Endothelial cell of umbilical vein (primary cell): ENCODE data around the gene NSUN4. TPM values are rescaled to one million over a fixed set of nuclear protein-coding genes. Genes with fewer than 3 reads are reported as not detected.

Experiments
- BruUV-seq: library from RNA; stranded (reverse); fragments of 400-500 nt; replicated peaks from 2 replicates; lab custom pipeline; 2021; lab: Mats Ljungman, UMichigan
- CTCF ChIA-PET: fragments of 300-600, 350-600 bp; sonication (Branson Sonifier 250); formaldehyde crosslinking; loops from one replicate; lab custom pipeline; 2021; ENCODE audit warnings: antibody characterized with exemption, inconsistent platforms; lab: Charles Lee
- POLR2A ChIA-PET: fragments of 300-600, 350-600 bp; sonication (Branson Sonifier 250); formaldehyde crosslinking; loops from one replicate; lab custom pipeline; 2021; ENCODE audit warnings: antibody characterized with exemption, inconsistent platforms; lab: Charles Lee
- DNase-seq: peaks from one replicate; pipeline ENCODE4 v3.0.0-alpha.2; 2011; ENCODE audit warnings: low read depth, low spot score
- FAIRE-seq: peaks from 2 replicates; lab custom pipeline; 2011; peaks lifted over from hg19 to GRCh38; lab: Jason Lieb, UNC
- H2AFZ ChIP-seq: 2 replicates; pipeline ENCODE4 v1.6.0; 2012; ENCODE audit warnings: low read depth, low read length, control low read depth, inconsistent platforms
- H3K27ac ChIP-seq: 2 replicates; pipeline ENCODE4 v1.5.1; 2011; ENCODE audit warnings: low read depth, mild to moderate bottlenecking, control low read depth, low read length, moderate library complexity; ENCODE audit not compliant: insufficient read depth
- H3K27me3 ChIP-seq, 2 experiments: 2 replicates each; pipeline versions ENCODE4 v1.6.0 to v1.6.1; 2011; ENCODE audit warnings: low read length in 2 of 2, mixed read lengths in 1 of 2; ENCODE audit not compliant: control insufficient read depth in 2 of 2, insufficient read depth in 2 of 2
- H3K36me3 ChIP-seq, 2 experiments: 2 replicates in 1 of 2; 3 replicates in 1 of 2; pipeline ENCODE4 v1.5.1; 2011; ENCODE audit warnings: low read length in 2 of 2, mild to moderate bottlenecking in 1 of 2, moderate library complexity in 1 of 2; ENCODE audit not compliant: control insufficient read depth in 2 of 2, insufficient read depth in 2 of 2; ENCODE audit errors: extremely low read depth in 1 of 2
- H3K4me1 ChIP-seq: 3 replicates; pipeline ENCODE4 v1.5.1; 2011; ENCODE audit warnings: mild to moderate bottlenecking, low read length; ENCODE audit not compliant: control insufficient read depth, insufficient read depth; ENCODE audit errors: extremely low read depth
- H3K4me2 ChIP-seq: 2 replicates; pipeline ENCODE4 v1.6.1; 2011; ENCODE audit warnings: low read length, control low read depth, mixed read lengths; ENCODE audit not compliant: insufficient read depth
- H3K4me3 ChIP-seq, 3 experiments: fragments of 200-600 bp in 1 of 3; sonication (generic), shearing (Covaris generic) in 1 of 3; replicated peaks in 1 of 3; 2 replicates each; pipeline ENCODE4 v1.5.1; 2011 to 2016; ENCODE audit warnings: control low read depth in 3 of 3, low read length in 3 of 3, mild to moderate bottlenecking in 2 of 3, inconsistent platforms in 1 of 3, low read depth in 1 of 3, moderate library complexity in 1 of 3; ENCODE audit not compliant: insufficient read depth in 1 of 3
- H3K79me2 ChIP-seq: 2 replicates; pipeline ENCODE4 v1.6.0; 2012; ENCODE audit warnings: low read length, inconsistent platforms; ENCODE audit not compliant: control insufficient read depth, insufficient read depth
- H3K9ac ChIP-seq: replicated peaks from 2 replicates; pipeline ENCODE3; 2011; ENCODE audit warnings: low read length, control low read depth; ENCODE audit not compliant: insufficient read depth; ENCODE audit errors: extremely low read depth
- H3K9me1 ChIP-seq: replicated peaks from 3 replicates; pipeline ENCODE4 v1.6.0; 2011; ENCODE audit warnings: mild to moderate bottlenecking, low read length; ENCODE audit not compliant: control insufficient read depth, insufficient read depth; ENCODE audit errors: extremely low read depth
- H3K9me3 ChIP-seq: replicated peaks from 2 replicates; pipeline ENCODE4 v1.5.1; 2012; ENCODE audit warnings: low read length, inconsistent platforms; ENCODE audit not compliant: control insufficient read depth, insufficient read depth
- H4K20me1 ChIP-seq: replicated peaks from 2 replicates; pipeline ENCODE3; 2011; ENCODE audit warnings: mild to moderate bottlenecking, low read length; ENCODE audit not compliant: control insufficient read depth, insufficient read depth; ENCODE audit errors: extremely low read depth
- CTCF ChIP-seq, 2 donors: IDR thresholded peaks; 1 replicate in 1 of 2; 2 replicates in 1 of 2; pipeline ENCODE4 v1.5.1; 2011; ENCODE audit warnings: low read length in 2 of 2, mild to moderate bottlenecking in 2 of 2, moderate library complexity in 2 of 2, control low read depth in 1 of 2, inconsistent platforms in 1 of 2, low read depth in 1 of 2; ENCODE audit not compliant: insufficient read depth in 1 of 2; ENCODE audit errors: extremely low read depth in 1 of 2
- EZH2 ChIP-seq: IDR thresholded peaks from 2 replicates; pipeline ENCODE4 v1.6.1; 2012; ENCODE audit warnings: borderline replicate concordance, low read depth, mild to moderate bottlenecking, moderate library complexity, low read length, inconsistent platforms; ENCODE audit not compliant: severe bottlenecking
- FOS ChIP-seq: IDR thresholded peaks from 2 replicates; pipeline ENCODE4 v1.6.1; 2011; ENCODE audit warnings: mild to moderate bottlenecking, low read length, moderate library complexity, borderline replicate concordance; ENCODE audit not compliant: insufficient read depth
- GATA2 ChIP-seq: IDR thresholded peaks from 2 replicates; pipeline ENCODE4 v1.7.0; 2011; ENCODE audit warnings: low read depth, mild to moderate bottlenecking, moderate library complexity, mixed read lengths, low read length; ENCODE audit not compliant: insufficient read length, insufficient read depth
- JUN ChIP-seq: IDR thresholded peaks from 2 replicates; pipeline ENCODE4 v1.6.1; 2011; ENCODE audit warnings: borderline replicate concordance, low read depth; ENCODE audit not compliant: insufficient read length, insufficient read depth
- MYC ChIP-seq: IDR thresholded peaks from one replicate; pipeline ENCODE4 v1.6.1; 2011; ENCODE audit warnings: mild to moderate bottlenecking, low read depth, low read length
- POLR2A ChIP-seq: IDR thresholded peaks from 2 replicates; pipeline ENCODE4 v1.6.1; 2012; ENCODE audit warnings: low read depth, mild to moderate bottlenecking, control low read depth, low read length
- POLR2AphosphoS5 ChIP-seq: IDR thresholded peaks from 2 replicates; pipeline ENCODE4 v1.6.1; 2012; ENCODE audit warnings: low read depth, mild to moderate bottlenecking, control low read depth, low read length, moderate library complexity; ENCODE audit not compliant: insufficient read depth
- dilution Hi-C: fragments of 300-500 bp; cut with MboI; formaldehyde crosslinking; loops from one replicate; pipeline ENCODE4 v1.15.0; 2019; ENCODE audit warnings: low sequenced_read_pairs; ENCODE audit not compliant: extremely low pct_ligation_motif_present
- intact Hi-C: fragments of 100-400 bp; cut with micrococcal nuclease; formaldehyde crosslinking; loops from one replicate; pipeline ENCODE4 v1.10.0; 2022
- polyA plus RNA-seq, 4 experiments: library from polyadenylated mRNA; depleted of rRNA in 3 of 4; stranded (reverse) in 3 of 4; unstranded in 1 of 4; fragments of >200 nt; gene quantifications; 2 replicates each; pipeline versions ENCODE4 v1.2.1 to v1.2.3, GENCODE V29; 2011 to 2012; ENCODE audit warnings: missing spikeins in 1 of 4
- total RNA-seq: library from RNA; stranded (reverse); gene quantifications from 2 replicates; pipeline ENCODE4 v1.2.3, GENCODE V29; 2021
- TF ChIP-seq, protein P1 (sequence below): IDR thresholded peaks from 2 replicates; pipeline ENCODE4 v1.6.1; 2011; ENCODE audit not compliant: insufficient read depth, insufficient read length

NSUN4 gene
- total and polyA plus RNA-seq, 2 donors (not counting 3 experiments of a cell fraction or from before 2014, with no cell fraction given), result 21.6 to 23.4 TPM

GRCh38 chr1:46302641-46303037 is 38.0 kb upstream of the NSUN4 start:
- POLR2A ChIA-PET, result interaction anchor here (1.8 kb wide), 1 partner anchor 37 kb away, joined by 5 read pairs; the partner anchor contains the start of gene NSUN4
- no peak for FAIRE-seq
- no TSS peak for BruUV-seq

More at GRCh38 chr1:46302641-46303037, 38.0 kb upstream of the NSUN4 start:
- Histone ChIP-seq H3K27ac (peak overlapping the region; percentile 81), H3K9me3 (no peaks in the 10 kb centered on the region), H3K9me1 (no peaks in the 10 kb centered on the region), H3K36me3 (peaks cover under 1 to 2% of the 10 kb centered on the region in 2 experiments), H3K4me2 (peak overlapping the region; percentile 94), H4K20me1 (no peaks in the 10 kb centered on the region), H3K27me3 (no peaks in the 10 kb centered on the region), H3K4me3 (peak overlapping the region; percentile 73 to 94 (median 84)), H3K9ac (peak overlapping the region; percentile 97), H3K4me1 (peaks cover 20% of the 10 kb centered on the region), H2AFZ (peak overlapping the region; percentile 50), H3K79me2 (peaks cover 89% of the 10 kb centered on the region)
- dilution Hi-C loops (no loop called here), intact Hi-C loops (loop anchor here (1.0 to 5.0 kb wide), 4 partner anchors 38 to 170 kb away; partner anchors contain the start of genes NSUN4, PIK3R3 and RAD54L)
- CTCF ChIA-PET, result interaction anchor here (1.0 to 2.7 kb wide), 7 partner anchors 31 to 58 kb away, joined by 3 to 17 read pairs (median 5); partner anchors contain the start of genes NSUN4 and RAD54L
- no peak for TF ChIP-seq CTCF (IDR thresholded peaks at IDR 0.05; ENCODE audit: extremely low read depth in 1 of 2, insufficient read depth in 1 of 2, low read depth in 1 of 2, low read length in 2 of 2)
- no peak for TF ChIP-seq MYC
- TF ChIP-seq GATA2, result no peak
- no peak for TF ChIP-seq JUN
- TF ChIP-seq, protein P1, sequence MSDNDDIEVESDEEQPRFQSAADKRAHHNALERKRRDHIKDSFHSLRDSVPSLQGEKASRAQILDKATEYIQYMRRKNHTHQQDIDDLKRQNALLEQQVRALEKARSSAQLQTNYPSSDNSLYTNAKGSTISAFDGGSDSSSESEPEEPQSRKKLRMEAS, result no peak
- TF ChIP-seq POLR2AphosphoS5, result no peak
- no peak for TF ChIP-seq FOS
- TF ChIP-seq POLR2A, result no peak
- TF ChIP-seq EZH2, result no peak
- DNase-seq, result peak; percentile 50
